A549 (cell line): ENCODE results near the gene BPI.

Experiments used
- CBX8 ChIP-seq: fragments of 200-600 bp; sonication (generic); IDR thresholded peaks from 2 replicates; pipeline ENCODE4 v1.6.1; 2016
- EP300 ChIP-seq, 2 experiments: fragments of >200 bp; sonication (Bioruptor Twin); formaldehyde crosslinking; IDR thresholded peaks; 2 replicates in 1 of 2; 3 replicates in 1 of 2; pipeline ENCODE4 v1.6.1; 2016 to 2017
- FOSB ChIP-seq: fragments of 250-450 bp; sonication (Bioruptor Pico); IDR thresholded peaks from 2 replicates; pipeline ENCODE4 v1.5.0; 2020; ENCODE audit warnings: mild to moderate bottlenecking, moderate library complexity
- HDAC2 ChIP-seq: fragments of 200-600 bp; sonication (generic); IDR thresholded peaks from 2 replicates; pipeline ENCODE4 v1.6.1; 2016
- MAZ ChIP-seq: fragments of 150-350 bp; IDR thresholded peaks from 2 replicates; pipeline ENCODE4 v1.6.1; 2014; ENCODE audit warnings: antibody characterized with exemption, low read depth, low read length, borderline replicate concordance
- MYC ChIP-seq: IDR thresholded peaks from 2 replicates; pipeline ENCODE4 v1.6.1; 2012; ENCODE audit warnings: mild to moderate bottlenecking, inconsistent platforms, low read length, improper control_type of control experiment, borderline replicate concordance
- POLR2A ChIP-seq: IDR thresholded peaks from 2 replicates; pipeline ENCODE4 v1.6.1; 2012; ENCODE audit warnings: mild to moderate bottlenecking, low read length
- RARB ChIP-seq: fragments of 250-450 bp; sonication (Bioruptor Pico); IDR thresholded peaks from 2 replicates; pipeline ENCODE4 v1.8.0; 2021; ENCODE audit warnings: mild to moderate bottlenecking, moderate library complexity
- RFX5 ChIP-seq: fragments of 450-650 bp; IDR thresholded peaks from 2 replicates; pipeline ENCODE4 v1.7.1; 2014; ENCODE audit warnings: antibody characterized with exemption, mild to moderate bottlenecking, moderate library complexity
- SREBF2 ChIP-seq: fragments of 450-650 bp; IDR thresholded peaks from 2 replicates; pipeline ENCODE4 v1.6.1; 2014; ENCODE audit warnings: mild to moderate bottlenecking, moderate library complexity
- TF ChIP-seq, protein P1 (sequence below): fragments of 250-450 bp; sonication (Bioruptor Pico); IDR thresholded peaks from 2 replicates; pipeline ENCODE4 v1.5.0; 2021; ENCODE audit warnings: mild to moderate bottlenecking, moderate library complexity, borderline replicate concordance
- TF ChIP-seq, protein P2 (sequence below): fragments of >200 bp; sonication (Bioruptor Twin); formaldehyde crosslinking; IDR thresholded peaks from 3 replicates; pipeline ENCODE4 v1.5.1; 2016

DNA sequence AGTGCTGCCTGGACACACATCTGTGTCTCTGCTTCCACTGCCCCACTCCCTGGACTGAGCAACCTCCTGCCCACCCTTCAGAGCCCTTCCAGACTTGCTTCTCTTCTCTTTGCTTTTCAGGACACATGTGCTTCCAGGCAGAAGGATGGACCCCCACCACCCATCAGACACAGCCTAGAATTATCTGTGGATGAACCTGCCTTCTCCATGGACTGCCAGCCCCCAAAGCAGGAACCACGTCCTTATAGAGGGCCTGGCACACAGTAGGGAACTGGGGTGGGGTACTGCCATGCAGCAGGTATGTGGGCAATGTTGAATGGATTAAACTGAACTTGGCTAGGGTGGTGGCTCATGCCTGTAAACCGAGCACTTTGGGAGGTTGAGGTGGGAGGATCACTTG is 47.0 kb upstream of the BPI start:
- TF ChIP-seq, protein P1, sequence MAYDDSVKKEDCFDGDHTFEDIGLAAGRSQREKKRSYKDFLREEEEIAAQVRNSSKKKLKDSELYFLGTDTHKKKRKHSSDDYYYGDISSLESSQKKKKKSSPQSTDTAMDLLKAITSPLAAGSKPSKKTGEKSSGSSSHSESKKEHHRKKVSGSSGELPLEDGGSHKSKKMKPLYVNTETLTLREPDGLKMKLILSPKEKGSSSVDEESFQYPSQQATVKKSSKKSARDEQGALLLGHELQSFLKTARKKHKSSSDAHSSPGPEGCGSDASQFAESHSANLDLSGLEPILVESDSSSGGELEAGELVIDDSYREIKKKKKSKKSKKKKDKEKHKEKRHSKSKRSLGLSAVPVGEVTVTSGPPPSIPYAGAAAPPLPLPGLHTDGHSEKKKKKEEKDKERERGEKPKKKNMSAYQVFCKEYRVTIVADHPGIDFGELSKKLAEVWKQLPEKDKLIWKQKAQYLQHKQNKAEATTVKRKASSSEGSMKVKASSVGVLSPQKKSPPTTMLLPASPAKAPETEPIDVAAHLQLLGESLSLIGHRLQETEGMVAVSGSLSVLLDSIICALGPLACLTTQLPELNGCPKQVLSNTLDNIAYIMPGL: no peak
- TF ChIP-seq CBX8 (no peak), HDAC2 (no peak), EP300 (IDR thresholded peaks at IDR 0.05) (no peak), MYC (no peak), RARB (no peak), FOSB (no peak), RFX5 (no peak), POLR2A (no peak), MAZ (no peak), SREBF2 (no peak)
- TF ChIP-seq, protein P2, sequence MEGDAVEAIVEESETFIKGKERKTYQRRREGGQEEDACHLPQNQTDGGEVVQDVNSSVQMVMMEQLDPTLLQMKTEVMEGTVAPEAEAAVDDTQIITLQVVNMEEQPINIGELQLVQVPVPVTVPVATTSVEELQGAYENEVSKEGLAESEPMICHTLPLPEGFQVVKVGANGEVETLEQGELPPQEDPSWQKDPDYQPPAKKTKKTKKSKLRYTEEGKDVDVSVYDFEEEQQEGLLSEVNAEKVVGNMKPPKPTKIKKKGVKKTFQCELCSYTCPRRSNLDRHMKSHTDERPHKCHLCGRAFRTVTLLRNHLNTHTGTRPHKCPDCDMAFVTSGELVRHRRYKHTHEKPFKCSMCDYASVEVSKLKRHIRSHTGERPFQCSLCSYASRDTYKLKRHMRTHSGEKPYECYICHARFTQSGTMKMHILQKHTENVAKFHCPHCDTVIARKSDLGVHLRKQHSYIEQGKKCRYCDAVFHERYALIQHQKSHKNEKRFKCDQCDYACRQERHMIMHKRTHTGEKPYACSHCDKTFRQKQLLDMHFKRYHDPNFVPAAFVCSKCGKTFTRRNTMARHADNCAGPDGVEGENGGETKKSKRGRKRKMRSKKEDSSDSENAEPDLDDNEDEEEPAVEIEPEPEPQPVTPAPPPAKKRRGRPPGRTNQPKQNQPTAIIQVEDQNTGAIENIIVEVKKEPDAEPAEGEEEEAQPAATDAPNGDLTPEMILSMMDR: no peak
